GM18505 (cell line): ENCODE measurements around the gene CHIC2.
"Not testable (repeated sequence)": the region's sequence is repeated elsewhere in the genome, so short reads cannot be mapped to it uniquely, and the experiment has no call there.

ENCODE experiments used
- ATAC-seq: cut with Tn5 transposase; IDR thresholded peaks from one replicate; pipeline ENCODE4 v1.9.1; 2021; ENCODE audit not compliant: unreplicated experiment
- POLR2A ChIP-seq: IDR thresholded peaks from 4 replicates; pipeline ENCODE4 v1.6.1; 2011; ENCODE audit warnings: borderline replicate concordance; ENCODE audit not compliant: insufficient read depth, insufficient read length; ENCODE audit errors: extremely low read depth

Gene CHIC2

GRCh38 chr4:54064317-54065111, at the start of gene CHIC2:
TSS of gene CHIC2 (minus strand) at chr4:54064605. CDS start at chr4:54064300, 305 bp downstream.
- peak; percentile 94 for ATAC-seq
- peak; percentile 95 for TF ChIP-seq POLR2A

DNA sequence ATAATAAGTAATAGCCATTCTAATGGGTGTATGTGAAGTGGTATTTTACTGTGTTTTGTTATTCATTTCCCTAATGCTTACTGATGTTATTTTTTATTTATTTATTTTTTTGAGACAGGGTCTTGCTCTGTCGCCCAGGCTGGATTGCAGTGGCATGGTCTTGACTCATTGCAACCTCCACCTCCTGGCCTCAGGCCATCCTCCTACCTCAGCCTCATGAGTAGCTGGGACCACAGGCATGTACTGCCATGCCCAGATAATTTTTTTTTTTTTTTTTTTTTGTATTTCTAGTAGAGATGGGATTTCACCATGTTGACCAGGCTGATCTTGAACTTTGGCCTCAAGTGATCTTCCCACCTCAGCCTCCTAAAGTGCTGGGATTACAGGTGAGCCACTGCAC, 48.8 kb upstream of the CHIC2 start:
- not testable (repeated sequence) for ATAC-seq

GRCh38 chr4:54110019-54110416, 45.6 kb upstream of the CHIC2 start:
- no peak for ATAC-seq
- no peak for TF ChIP-seq POLR2A

DNA sequence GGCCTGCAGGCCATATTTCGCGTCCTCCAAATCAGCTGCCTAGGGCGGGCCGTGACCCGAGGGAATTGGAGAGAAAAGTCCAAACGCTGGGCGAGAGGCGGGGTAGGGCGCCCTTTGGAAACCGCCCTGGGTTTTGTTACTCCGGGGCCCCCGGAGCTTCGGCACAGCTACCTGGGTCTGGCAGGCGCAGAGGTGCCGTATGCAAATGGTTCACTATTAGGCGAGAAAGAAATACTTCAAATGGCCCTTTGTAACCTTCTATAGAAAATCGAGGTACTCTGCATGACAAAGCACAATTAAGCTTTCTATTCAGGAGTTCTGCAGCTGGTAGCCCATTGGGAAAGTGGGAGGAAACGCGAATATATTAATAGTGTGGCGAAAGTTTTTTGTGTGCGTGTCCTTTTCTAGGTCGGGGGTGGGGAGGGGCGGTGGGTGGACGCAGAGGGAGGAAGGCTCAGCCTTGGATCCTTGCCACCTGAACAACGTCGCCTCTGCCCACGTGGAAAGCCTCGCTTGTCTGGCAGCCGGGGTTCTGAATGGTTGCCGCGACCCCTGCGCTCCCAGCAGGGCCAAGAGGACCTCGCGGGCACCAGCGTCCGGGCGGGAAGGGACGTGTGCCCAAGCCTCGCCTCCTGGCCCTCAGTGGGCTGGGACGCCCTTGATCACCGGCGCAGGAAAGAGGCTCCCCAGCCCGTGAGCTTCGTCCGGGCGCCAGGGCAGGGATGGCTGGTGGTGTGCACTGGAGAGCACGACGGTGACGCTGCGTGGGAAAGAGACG, 45.0 kb upstream of the CHIC2 start:
- no peak for ATAC-seq
- no peak for TF ChIP-seq POLR2A

DNA sequence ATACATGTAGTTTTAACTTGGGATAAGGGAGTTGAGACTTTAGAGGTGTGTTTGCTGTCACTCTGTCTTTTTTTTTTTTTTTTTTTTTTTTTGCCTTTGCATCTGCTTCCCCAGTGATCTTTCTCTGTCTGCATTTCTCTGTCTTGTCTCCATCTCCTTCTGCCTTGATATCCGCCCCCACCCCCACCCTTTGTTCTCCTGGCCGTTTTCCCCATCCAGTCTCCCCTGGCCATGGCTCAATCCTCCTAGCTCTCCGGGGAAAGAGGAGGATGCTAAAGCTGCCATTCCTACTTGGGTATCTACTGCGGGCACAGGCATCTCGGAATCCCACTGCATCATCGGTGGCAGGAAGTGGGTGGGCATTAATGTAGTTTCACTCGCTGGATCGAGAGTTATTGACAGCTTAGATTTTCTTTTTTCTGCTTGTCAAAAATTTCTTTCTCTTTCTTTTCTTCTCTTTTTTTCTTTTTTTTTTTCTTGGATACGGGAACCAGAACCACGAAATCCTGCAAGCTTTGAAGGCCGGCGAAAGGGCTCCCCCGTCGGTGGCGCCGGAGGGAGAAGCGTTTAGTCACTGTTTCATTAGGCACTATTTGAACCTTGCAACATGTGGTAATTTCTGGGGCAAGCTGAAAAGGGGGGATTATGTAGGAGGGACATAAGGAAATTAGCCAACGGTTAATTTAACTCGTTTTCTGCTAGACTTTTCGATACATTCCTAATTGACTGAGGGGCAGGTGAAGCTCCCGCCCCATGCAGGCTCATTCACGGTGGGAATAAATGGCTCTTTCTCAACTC, 43.7 kb upstream of the CHIC2 start:
- no peak for TF ChIP-seq POLR2A
- ATAC-seq: no peak

DNA sequence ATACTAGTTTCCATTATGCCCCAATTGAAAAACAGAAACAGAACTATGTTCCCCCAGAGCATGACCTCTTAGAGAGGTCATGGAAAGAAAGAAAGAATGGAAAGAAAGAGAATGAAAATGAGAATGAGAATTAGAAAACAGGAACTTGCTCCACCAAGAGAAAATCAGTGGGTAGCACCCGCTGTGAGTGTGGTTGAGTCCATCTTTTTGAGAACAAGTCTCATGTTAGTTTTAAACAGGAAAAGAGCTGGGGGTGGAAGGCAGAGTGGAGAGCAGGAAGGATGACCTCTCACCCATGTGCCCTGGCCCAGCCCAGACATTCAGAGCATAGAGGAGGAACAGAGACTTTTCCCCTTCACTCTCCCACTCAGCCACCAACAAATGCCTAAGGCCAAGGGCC, 40.5 kb upstream of the CHIC2 start:
- ATAC-seq: no peak
- TF ChIP-seq POLR2A: no peak

DNA sequence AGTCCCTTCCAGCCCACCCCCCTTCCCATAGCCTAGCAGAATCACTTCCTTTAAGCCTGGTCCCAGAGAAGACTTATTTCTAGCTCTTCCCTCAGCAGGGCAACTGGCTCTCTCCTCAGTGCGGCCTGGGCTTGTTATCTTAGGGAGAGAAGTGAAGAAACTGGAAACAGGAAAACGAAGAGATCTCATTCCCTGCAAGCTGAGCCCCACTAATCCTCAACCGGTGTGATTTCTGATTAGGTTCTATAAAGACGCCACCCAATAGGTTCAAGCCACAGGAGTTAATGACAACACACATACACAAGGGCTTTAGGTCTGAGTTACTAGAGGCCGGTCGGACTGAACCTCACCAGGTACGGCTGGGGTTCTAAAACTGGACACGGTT, 38.8 kb upstream of the CHIC2 start:
- no peak for TF ChIP-seq POLR2A
- ATAC-seq: no peak

DNA sequence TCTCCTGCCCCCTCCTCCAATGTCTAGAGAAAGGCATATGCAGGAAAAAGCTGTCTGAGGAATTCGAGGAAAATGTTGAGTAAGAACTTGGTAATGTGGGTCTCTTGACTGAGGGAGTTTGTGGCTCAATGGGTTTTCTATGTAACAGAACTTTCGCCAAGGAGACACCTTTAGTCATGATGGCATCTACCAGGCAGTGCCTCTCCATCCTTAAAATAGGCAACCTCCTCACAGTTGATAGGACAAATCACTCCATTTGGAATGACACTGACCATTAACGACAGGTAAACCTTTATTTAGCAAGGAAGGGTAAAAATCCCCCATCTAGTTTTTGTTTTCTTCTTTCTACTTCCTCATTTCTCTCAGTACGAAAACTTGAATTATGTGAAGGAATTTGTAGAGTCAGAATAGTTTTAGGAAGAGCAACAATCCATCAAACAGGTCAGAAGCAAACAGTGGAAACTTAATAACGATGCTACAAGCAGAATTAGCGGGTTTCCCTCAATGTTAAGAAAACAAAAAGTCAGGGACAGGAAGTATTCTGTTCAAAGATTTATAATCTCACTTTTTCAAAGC, 38.2 kb upstream of the CHIC2 start:
- TF ChIP-seq POLR2A: no peak
- no peak for ATAC-seq

DNA sequence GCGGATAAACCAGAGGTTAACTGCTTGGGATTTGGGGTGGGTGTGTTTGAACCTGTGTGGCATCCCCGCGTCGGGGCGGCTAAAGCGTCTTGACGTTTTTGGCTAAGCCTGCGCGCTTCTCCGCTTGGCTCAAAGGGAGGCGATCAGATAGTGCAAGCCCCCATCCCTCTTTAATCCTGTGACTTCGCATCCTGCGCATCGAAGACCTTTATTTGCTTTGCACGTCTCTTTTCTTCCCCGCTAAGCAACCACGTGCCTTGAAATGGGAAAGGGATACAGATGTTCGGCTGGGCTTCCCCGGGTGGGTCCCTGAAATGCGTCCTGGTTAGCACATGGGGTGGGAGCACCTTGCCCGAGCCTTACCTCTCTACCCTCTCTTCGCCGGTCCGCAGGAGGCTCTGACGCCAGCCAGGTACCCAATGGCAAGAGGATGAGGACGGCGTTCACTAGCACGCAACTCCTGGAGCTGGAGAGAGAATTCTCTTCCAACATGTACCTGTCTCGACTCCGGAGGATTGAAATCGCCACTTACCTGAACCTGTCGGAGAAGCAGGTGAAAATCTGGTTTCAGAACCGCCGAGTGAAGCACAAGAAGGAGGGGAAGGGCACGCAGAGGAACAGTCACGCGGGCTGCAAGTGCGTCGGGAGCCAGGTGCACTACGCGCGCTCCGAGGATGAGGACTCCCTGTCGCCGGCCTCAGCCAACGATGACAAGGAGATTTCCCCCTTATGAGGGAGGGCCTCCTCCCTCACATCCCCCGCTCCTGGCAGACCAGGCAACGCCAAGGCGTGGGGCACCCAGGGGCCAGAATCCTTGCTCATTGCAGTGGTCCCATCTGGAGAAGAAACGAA, 37.0 kb upstream of the CHIC2 start:
- no peak for TF ChIP-seq POLR2A
- no peak for ATAC-seq

GRCh38 chr4:54100595-54101189, 36.3 kb upstream of the CHIC2 start:
- no peak for ATAC-seq
- no peak for TF ChIP-seq POLR2A

DNA sequence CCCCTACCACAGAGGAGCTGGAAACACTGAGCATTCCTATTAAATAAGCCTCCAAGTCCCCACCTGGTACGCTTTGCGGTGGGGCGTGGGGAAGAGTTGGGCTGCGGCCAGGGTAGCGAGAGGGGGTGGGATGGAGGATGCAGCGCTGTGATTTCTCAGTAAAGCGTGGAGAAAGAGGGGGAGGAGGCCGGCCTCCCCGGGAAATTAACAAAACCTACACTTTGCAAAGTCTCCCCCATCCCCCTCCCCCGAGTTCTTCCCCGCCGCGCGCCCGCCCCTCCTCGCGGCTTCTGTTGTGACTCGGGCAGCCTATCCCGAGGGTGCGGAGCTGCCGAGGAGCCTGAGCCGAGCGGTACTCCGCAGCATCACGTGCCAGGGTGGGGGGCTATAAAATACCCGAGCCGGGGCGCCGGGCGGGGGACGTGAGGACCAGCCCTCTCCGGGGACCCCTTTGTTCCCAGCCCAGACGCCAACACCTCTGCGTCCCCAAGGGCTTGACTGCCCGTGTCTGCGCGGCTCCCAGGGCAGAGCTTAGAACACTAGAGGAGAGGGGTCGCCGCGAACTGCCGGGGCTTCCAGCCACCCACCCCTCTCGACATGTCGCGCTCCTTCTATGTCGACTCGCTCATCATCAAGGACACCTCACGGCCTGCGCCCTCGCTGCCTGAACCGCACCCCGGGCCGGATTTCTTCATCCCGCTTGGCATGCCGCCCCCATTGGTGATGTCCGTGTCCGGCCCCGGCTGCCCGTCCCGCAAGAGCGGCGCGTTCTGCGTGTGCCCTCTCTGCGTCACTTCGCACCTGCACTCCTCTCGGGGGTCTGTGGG, 35.6 kb upstream of the CHIC2 start, which contains the start of gene GSX2:
TSS of gene GSX2 (plus strand) at position 416 of the 827 bp plus-strand sequence. CDS start at position 598, 182 bp downstream.
- no peak for ATAC-seq
- TF ChIP-seq POLR2A: no peak
